Measurements from ENCODE around the gene TMEM8B.

DNA sequence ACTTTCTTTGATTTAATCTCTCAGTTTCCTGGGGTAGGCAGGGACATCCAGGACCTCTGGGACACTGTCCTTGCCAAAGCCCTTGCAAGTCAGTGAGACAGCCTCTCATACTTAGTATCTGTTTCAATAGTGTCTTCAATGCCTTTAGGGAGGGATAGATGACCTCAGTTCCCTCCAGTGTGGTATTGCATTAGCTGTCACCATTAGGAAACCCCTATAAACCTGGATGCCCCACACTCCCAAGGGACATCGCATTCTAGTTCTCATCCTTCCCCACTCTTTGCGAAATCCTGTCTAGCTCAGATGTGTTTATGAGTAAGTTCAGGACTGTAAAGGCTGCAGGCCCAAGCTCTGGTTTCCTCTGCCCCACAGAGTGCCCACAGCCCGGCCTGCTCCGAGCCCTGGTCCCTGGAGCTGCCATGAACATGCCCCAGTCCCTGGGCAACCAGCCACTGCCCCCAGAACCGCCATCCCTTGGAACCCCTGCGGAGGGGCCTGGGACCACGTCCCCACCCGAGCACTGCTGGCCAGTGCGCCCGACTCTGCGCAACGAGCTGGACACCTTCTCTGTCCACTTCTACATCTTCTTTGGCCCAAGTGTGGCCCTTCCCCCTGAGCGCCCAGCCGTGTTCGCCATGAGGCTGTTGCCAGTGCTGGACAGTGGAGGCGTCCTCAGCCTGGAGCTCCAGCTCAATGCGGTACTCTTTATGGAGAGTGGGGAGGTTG lies 13.2 kb downstream of the TMEM8B start:
- TF ChIP-seq FOXM1 (IDR thresholded peaks at IDR 0.05; ENCODE audit: borderline replicate concordance) (no peak), SUZ12 (IDR thresholded peaks at IDR 0.05) (no peak), FOXA1 (IDR thresholded peaks at IDR 0.05) (no peak), SP1 (IDR thresholded peaks at IDR 0.05) (no peak), ARNT (IDR thresholded peaks at IDR 0.05) (no peak), HDGF (IDR thresholded peaks at IDR 0.05; ENCODE audit: borderline replicate concordance) (no peak), ELF4 (IDR thresholded peaks at IDR 0.05) (no peak), NFRKB (IDR thresholded peaks at IDR 0.05) (no peak), L3MBTL2 (conservative IDR thresholded peaks at IDR 0.05) (no peak), BHLHE40 (IDR thresholded peaks at IDR 0.05; ENCODE audit: borderline replicate concordance) (no peak)
